CD4-positive, alpha-beta T cell treated with Interleukin-17A for 1 hour (primary cell): Measurements from ENCODE around the gene CCNY.

ENCODE experiments used
- DNase-seq: peaks from one replicate; pipeline ENCODE4 v3.0.0-alpha.2; 2020

Gene CCNY

DNA sequence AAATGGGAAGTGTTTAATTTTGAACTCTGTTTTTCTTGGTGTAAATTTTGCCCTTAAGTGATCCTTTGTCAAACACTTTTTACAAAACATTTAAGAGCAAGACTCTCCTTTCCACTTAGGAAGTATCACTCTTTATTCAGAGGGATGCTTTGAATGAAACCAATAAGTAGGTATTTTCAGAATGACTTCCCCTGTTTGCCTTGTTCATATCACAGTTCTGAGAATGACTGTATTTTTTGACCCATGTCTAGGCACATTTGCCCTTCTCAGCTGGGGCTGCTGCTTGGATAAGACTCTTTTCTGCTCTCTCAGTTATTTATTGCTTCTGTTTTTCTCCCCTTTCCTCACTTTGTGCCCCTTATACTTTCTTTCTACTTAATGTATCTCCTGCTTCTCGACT is 98.2 kb downstream of the CCNY start:
- no peak for DNase-seq

DNA sequence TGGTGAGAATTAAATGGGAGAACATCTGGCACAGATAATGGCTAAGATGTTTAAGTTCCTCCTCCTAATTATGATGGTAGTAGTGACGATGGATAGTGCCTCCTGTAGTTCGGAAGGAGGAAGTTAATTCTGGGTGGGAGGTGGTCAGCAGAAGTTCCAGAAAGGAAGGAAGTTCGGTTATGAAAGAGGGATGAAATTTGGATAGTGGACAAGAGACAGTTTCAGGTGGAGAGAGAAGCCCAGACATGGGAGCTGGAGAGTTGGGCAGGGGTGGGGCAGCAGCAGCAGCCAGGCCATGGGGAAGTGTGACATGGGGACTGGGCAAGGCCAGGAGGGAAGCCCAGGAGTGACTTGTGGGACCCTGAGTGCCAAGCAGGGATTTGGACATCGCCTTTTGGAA is 99.5 kb downstream of the CCNY start:
- DNase-seq = no peak

DNA sequence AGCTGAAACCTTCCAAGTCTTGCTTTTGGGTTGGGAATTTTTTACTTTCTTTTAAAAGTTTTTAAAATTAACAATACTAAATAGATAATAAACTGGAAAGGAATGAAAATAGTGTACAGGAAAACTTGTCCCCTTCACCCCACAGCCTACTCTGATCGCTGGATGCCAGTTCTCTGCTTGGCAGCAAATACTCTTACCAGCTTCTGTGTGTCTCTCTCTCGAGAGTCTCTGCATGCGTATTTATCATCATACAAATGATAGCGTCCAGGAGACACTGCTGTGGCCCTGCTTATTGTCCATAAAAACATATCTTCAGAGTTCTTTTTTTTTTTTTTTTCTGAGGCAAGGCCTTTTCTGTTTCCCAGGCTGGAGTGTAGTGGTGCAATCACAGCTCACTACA is 101.5 kb downstream of the CCNY start:
- no peak for DNase-seq

DNA sequence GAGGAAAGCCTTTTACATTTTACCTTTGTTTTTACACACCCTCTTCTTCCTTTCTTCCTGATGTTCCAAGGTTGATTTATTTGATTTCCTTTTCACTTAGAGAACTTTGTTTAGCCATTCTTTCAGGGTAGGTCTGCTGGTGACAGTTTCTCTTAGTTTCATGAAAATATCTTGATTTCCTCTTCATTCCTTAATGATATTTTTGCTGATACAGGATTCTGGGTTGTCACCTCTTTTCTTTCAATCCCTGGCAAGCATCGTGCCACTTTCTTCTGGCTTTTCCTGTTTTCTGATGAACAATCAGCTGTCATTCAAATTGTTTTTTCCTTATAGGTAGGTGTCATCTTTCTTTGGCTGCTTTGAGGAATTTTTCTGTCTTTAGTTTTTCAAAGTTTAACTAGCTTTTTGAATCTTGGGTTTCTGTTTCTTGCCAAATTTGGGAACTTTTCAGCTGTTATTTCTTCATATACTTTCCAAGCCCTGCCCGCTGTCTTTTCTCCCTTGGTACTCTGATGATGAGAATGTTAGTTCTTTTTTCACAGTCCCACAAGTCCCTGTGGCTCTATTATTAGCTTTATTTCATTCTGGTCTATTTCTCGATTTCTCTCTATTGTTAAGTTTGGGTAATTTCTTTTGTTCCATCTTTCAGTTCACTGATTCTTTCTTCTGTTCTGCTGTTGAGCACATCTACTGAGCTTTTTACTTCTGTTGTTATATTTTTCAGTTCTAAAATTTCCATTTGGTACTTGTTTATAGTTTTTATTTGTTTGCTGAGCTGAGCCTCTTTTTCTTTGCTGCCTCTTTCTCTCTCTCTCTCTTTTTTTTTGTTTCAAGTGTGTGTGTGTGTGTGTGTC is 102.6 kb downstream of the CCNY start:
- no peak for DNase-seq

DNA sequence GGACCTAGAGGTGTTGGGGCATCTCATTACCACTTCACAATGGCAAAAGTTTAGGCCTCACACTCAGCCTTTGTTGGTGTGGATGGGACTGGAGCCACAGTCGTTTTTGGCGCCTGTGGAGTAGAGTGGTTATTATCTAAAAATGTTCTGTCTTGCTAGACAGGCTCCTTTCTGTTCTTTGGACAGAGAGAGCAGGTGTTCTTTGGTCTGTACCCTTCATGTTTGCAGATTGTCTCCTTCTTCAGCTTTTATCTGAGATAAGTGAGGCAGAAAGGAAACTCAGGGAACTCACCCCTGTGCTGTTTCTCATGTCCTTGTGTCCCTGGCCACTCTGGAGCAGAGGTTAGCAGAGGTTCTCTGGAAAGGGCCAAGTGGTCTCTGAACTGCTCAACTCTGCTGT is 103.7 kb downstream of the CCNY start:
- DNase-seq = no peak

DNA sequence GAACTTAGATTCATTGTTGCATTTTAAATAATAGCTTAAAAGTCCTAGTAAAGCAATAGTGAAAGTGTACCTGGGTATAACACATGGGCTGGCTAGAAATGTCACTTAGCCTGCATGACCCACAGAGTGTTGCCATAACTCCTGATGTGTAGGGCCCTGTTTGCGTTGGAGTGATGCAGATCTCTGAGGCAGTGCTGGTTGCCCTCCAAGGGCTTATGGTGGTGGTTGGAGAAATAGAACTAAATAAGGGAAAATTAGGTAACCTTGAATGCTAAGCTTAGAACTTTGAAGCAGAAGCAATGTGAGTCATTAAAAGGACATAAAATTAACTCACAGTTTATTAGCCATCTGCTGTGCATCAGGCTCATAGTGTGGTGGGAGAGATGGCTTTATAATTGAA is 105.7 kb downstream of the CCNY start:
- DNase-seq = no peak

DNA sequence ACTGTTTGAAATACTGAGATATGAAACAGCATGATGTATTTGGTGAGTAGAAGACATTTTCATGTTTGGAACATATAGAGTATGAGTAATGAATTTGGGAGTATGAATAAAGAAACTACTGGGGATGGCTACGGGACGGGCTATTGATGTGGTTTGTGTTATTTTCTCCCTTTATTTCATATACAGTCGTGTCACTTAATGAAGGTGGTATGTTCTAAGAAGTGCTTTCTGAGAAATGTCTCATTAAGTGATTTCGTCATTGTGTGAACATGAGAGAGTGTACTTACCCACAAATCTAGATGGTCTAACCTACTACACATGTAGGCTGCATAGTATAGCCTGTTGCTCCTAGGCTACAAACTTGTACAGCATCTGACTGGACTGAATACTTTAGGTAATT is 106.3 kb downstream of the CCNY start:
- no peak for DNase-seq

DNA sequence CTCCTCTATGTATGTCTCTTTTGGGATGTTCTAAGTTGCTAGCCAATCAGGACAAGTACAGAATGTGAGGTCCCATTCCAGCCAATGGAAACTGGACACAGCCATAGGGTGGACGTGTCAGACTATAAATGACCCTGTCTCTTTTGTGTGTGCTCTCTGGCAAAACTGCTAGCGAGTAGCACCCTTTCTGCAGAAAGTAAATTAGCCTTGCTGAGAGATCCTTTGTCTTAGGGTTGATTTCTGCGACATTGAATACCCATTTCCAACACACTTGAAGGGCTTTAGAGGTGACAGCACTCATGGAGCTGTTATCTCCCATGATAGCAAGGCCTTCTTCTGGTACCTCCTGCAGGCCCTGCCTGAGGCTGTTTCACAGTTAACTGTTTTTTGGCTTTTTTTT is 107.5 kb downstream of the CCNY start:
- DNase-seq = no peak

DNA sequence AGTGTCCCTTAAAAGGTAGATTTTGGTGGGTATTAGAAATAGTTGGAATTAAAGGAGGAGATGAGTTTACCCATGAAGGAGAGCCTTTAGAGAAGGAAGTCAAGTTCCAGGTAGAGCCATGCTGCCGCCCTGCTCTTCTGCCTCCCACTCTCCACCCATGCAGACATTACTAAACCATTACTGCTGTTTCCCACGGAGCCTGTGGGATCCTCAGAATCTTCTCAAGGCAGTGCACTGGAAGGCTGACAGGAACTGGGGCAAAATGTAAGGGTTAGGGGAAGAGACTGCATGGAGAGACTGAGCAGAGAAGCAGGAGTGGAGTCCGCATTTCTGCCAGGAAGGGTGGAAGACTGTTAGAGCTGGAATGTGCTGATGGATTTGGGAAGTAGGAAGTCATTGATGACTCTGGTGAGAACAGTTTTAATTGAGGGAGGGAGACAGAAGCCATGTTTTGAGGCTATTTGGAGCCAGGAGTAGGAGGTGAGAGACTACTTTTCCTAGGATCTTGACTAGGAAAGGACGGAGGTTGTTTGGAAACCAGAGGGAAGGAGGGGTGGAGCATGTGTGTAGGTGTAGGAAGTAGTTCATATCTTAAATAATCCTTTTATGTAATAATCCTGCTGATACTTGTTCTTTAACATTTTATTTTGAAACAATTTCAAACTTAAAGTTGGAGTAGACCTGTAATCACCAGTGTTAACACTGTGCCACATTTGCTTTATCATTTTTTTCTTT is 109.0 kb downstream of the CCNY start:
- DNase-seq = no peak

DNA sequence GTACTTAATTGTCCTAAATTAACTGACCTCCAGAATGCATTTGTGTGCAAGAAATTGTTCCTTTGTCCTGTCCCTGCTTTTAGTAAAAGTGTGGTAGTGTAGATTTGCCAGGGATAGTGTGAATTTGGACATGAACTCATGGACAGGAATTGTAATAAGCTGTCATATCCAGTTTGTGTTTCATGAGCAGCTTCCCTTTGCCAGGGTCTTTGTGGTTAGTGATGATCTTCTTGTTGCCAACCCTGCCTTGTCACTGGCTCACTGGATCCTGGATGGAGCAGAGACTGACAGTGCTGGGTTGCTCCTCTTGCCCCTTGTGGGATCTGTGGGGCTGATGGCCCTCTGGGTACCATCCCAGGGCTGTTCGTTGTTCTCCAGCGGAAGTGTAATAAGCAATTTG is 110.1 kb downstream of the CCNY start:
- DNase-seq = no peak

DNA sequence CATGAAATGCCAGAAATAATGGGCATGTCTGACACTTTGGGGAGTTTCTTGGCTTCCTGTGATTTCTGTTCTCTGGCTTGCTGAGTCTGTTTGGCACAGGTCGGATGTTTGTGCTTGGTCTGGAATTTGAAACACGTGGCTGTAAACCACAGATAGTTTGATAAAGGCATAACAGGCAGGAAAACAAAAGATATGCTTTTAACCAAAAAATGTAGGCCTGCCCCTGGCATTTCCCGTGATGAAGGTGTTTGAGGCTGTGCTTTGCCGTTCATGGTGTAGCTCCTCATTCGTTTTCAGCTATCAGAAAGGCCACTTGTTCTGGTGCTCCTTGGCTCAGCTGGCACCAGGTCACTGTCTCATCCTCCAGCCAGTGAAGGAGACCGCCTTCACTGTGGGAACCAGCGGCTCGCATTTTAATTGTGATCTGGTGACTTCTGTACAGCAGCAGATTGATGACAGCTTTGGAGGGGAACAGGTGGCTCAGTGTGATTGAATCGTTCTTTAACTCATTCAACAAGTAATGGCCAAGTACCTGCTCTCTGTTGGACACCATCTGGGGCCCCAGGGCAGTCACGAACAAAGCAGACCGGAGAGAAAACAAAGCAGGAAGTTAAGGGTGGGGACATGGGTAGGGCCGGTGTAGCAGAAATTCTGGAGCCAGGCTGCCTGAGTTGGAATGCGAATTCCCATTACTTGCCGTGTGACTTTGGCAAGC is 111.5 kb downstream of the CCNY start:
- DNase-seq = peak; percentile 62

DNA sequence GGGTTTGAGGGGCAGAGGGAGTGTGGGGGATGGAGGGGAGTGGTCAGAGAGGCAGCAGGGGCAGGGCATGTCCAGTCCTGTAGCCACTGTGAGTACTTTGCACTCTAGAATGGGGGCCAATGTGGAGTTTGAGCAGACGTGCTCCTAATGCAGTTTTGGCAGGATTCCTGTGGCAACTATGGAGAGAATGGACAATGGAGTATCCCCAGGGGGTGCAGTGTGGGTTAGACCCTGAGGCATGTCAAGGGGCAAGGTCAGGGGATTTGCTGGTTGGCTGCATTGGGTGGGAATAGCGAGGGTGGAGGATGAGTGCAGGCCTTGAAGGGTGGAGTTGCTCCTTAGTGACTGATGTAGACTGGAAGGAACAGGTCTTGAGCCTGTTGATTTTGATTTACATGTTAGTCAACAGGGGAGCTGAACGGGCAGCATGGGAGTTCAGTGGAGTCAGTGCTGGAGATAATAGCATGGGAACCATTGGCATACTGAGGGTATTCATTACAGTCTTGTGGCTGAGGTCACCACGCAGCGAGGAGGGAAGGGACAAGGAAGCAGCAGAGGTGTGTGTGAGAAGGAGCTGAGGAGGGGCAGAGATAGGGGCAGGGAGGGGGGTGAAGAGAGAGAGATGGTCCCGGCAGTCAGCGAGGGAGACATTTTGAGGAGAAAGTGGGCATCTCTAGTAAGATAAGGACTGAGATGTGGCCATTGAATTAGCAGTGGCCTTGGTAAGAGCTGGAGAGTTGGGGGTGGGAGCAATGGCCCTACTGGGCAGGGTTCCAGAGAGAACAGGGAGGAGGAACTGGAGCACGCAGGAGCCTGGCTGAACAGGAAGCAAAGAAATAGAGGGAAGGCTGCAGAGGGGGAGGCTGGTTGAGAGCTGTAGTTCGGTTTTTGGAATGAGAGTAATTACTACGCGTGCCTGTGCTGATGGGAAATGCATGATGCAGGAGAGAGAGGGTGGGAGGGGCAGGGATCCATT is 112.7 kb downstream of the CCNY start:
- DNase-seq = no peak

DNA sequence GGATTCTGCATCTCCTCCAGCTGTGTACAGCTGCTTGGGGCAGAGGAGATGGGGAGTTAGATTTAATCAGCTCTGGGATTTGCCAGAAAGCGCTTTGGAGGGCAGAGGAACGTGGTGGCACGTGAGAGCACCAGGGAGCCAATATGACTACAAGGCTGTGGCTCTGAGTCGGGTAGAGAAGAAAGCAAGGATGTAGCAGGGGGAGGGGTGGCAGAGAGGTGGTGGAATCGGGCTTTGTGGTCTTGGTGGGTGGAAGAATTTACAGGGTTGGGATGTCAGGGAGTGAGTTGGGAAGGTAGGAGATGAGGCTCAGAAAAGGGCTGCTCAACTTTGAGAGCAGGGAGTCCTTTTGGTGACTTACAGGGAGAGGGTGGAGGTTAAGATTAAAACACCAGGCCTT is 113.6 kb downstream of the CCNY start:
- no peak for DNase-seq

DNA sequence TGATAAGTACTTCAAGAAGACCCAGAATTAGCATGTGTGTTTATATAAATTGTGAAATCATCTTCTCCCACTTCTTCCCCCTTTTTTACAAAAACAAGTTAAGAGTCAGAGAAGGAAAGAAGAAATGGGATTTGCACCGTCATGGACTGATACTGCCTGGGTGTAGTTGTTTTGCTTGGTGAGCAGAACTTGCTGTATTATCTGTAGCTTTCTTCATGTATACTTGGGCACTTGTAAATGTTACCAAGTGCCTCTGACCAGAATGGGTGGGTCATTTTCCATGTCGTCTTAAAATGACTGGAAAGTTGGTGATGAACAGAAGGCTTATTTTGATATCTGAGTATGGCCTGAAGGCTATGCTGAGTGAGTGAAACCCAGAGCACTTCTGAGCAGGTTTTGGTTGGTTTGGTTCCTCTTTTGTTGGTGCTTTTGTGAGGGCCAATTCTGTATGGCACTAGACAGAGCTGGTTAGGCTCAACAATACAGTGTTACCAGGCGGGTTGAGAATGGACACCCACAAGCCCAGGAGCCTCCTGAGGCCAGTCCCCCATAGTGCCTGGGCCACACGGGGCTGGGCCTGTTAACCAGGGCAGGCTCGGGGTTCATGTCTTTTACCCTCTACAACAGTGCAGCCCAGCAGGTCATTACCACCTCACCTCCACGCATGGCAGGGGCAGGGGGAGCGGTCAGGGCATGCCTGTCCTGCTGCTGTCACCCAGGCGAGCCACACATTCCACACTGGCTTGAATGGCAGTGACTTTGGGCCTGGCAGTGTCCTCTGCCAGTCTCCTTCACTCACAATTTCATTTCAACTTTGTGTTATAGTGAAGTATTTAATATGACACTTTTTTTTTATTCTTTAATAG is 115.1 kb downstream of the CCNY start:
- no peak for DNase-seq

DNA sequence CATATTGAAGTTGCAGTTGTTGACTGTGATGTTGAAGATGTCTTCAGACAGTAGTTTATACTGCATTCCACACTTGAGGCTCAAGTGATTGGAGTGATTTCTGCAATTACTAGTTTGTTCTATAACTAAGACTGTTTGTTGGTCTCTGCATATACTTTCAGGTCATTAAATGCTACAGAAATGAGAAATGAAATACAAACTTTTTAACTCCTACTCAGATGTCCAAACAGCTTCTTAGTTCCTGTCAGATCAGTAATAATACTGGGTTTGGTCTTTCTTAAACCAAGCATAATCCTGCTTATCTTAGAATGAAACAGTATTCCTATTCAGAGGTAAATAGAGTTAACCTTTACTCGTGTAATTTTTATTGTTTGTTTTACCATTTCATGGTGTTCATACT is 115.9 kb downstream of the CCNY start:
- no peak for DNase-seq

DNA sequence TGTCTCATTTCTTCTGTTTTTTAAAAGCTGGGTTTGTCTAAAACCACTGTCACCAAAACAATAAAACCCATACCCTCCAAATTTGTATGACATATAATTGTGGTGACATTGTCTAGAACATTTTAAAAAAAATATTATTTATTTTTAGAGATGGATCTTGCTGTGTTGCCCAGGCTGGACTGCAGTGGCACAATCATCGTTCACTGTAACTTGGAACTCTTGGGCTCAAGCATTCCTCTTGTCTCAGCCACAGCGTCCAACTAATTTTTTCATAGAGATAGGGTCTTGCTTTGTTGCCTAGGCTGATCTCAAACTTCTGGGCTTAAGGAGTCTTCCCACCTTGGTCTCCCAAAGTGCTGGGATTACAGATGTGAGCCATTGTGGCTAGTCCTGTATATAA is 116.5 kb downstream of the CCNY start:
- no peak for DNase-seq

DNA sequence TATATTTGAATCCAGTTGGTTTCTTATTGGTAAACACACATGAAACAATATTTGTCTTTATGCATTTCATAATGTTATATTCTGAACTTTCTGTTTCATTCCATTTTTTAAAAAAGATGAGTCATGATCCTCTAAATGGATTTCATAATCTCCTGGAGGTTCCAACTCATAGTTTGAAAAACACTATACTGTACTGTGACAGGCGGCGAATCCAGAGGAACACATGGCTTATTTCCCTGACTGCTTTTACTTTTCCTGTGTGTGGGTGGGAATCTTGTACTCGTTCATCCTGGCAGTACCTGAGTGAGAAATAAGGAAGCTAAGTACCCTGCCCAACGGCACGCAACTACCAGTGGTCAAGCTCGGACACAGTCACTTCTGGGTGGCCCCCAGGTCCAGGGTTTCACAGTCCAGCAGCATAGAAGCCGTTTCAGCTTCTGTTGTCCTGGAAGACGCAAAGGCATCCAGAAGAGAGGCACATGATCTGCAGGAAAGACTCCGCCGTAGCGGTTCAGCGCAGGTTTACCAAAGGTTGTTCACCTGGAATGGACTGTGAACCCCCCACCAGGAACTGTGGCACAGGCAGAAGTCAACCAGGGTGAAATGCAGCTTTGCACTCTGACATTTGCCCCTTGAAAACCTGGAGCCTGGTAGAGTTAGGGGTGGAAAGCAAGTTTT is 117.7 kb downstream of the CCNY start:
- DNase-seq = no peak

DNA sequence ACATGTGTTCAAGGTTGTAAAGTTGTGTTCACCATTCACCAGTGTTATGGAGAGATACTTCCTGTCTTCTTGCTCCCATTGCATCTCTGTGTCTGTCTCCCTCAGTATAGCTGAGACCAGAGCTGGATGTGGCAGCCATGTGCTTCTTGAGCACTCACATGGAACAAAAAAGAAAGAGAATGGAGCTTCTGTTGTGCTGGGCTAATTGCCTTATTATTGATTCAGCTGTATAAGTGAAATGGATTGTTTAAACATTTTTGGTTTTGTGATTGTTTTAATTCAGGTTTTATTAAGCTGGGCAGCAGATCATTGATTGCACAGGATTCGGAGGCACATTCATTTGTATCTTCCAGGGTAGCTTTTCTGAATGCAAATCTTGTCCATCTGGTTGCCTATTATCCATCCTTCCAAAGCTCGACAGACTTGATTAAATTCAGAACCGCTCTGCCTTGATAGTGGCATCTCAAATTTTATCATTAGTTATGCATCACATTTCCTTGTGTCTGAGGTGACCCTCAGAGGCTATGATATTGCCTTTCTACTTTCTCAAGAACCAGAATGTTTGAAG is 119.9 kb downstream of the CCNY start:
- no peak for DNase-seq

DNA sequence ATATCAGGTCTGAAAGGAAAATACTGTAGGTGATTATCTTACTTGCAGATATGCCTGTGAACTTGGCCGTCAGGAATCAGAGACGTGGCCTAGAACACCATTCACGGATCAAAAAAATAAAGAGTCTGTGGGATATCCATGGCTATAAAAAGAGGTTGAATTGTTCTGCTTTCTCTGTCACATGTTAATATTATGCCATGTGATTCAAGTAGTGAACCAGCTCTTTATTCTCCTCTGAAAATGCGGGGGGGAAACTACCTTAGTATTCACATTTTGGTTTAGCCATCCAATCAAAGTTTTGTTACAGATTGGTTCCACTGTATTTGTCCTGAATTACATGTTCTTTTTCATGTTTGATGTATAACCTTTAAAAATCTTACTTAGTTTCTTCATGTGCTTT is 120.5 kb downstream of the CCNY start:
- DNase-seq = no peak
